PC-9 (cell line): ENCODE data around the gene GPHN.

Experiments
- EZH2 ChIP-seq: fragments of 200-600 bp; sonication (generic); IDR thresholded peaks from 2 replicates; pipeline ENCODE4 v1.8.0; 2017; ENCODE audit warnings: antibody characterized with exemption, low read depth
- TF ChIP-seq, protein P1 (sequence below): fragments of 200-600 bp; sonication (generic); conservative IDR thresholded peaks from 2 replicates; pipeline ENCODE4 v1.6.1; 2017; ENCODE audit warnings: mixed run types, antibody characterized with exemption, mild to moderate bottlenecking, moderate library complexity

DNA sequence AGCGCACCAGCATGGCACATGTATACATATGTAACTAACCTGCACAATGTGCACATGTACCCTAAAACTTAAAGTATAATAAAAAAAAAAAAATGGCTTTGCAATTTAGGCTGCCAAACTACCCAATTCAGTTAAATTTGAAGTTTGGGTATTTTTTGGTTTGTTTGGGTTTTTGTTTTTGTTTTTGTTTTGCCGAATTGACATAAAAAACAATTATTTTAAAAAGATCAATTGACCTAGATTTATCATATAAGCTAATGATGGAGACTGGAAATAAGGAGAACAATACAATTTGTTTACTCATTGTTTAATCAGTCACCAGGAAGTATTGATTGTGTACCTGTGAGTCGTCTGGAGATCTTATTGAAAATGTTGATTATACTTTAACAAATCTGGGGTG, 619.2 kb downstream of the GPHN start:
- TF ChIP-seq, protein P1, sequence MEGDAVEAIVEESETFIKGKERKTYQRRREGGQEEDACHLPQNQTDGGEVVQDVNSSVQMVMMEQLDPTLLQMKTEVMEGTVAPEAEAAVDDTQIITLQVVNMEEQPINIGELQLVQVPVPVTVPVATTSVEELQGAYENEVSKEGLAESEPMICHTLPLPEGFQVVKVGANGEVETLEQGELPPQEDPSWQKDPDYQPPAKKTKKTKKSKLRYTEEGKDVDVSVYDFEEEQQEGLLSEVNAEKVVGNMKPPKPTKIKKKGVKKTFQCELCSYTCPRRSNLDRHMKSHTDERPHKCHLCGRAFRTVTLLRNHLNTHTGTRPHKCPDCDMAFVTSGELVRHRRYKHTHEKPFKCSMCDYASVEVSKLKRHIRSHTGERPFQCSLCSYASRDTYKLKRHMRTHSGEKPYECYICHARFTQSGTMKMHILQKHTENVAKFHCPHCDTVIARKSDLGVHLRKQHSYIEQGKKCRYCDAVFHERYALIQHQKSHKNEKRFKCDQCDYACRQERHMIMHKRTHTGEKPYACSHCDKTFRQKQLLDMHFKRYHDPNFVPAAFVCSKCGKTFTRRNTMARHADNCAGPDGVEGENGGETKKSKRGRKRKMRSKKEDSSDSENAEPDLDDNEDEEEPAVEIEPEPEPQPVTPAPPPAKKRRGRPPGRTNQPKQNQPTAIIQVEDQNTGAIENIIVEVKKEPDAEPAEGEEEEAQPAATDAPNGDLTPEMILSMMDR: no peak
- TF ChIP-seq EZH2: no peak
